Measurements from ENCODE around the gene PLPP4.

DNA sequence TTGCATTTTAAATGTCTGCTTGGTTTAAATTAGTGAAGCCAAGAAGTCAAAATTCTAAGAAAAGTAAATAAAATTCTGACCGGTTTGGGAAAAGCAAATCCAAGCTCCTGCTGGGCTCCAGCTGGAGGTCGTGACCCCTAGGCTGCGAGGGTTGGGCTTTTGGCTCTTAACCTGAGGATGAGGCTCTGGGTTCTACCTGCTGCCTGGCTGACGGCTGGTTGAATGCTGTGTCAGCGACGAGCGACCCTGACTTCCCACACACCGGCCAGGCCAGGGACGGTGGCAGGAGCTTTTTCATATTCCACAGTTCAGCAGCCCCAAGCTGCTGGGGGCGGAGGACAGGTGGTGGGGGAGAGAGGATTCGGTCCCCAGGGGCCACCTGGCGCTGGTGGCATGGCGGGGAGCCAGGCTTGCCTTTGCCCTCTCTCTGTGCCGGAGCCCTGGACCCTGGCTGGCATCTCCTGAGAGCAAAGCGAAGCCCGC, 843 bp upstream of the PLPP4 start:
- no peak for TF ChIP-seq EZH2phosphoT487 (IDR thresholded peaks at IDR 0.05; ENCODE audit: insufficient read depth, low read depth)
- TF ChIP-seq EZH2 (IDR thresholded peaks at IDR 0.05; ENCODE audit: insufficient read depth, poor library complexity, severe bottlenecking) = no peak

All from GM23248 (cell line).